GM23338 (cell line): Measurements from ENCODE around the gene SLBP. TPM values are rescaled to one million over a fixed set of nuclear protein-coding genes. Genes with fewer than 3 reads are reported as not detected.

ENCODE experiments used
- ATAC-seq: fragments of 200-7000 bp; cut with Tn5 transposase; 3 replicates; pipeline ENCODE4 v1.9.1; 2020
- DNase-seq: peaks from one replicate; pipeline ENCODE4 v3.0.0-alpha.2; 2015; ENCODE audit warnings: low spot score
- H2AFZ ChIP-seq: fragments of 200-600 bp; sonication (generic); 2 replicates; pipeline ENCODE4 v1.8.0; 2016; ENCODE audit warnings: antibody characterized with exemption, mild to moderate bottlenecking, moderate library complexity
- H3F3A ChIP-seq: fragments of 200-600 bp; sonication (generic); replicated peaks from 2 replicates; pipeline ENCODE4 v1.8.0; 2017; ENCODE audit warnings: antibody characterized with exemption, mixed run types, low read depth
- H3K27ac ChIP-seq: fragments of 200-600 bp; sonication (generic); 2 replicates; pipeline ENCODE4 v1.6.1; 2016; ENCODE audit warnings: low read depth
- H3K27me3 ChIP-seq: fragments of 200-600 bp; sonication (generic); 2 replicates; pipeline ENCODE4 v1.8.0; 2016; ENCODE audit warnings: mild to moderate bottlenecking, mixed run types, moderate library complexity; ENCODE audit not compliant: insufficient read depth
- H3K36me3 ChIP-seq: fragments of 200-600 bp; sonication (generic); 2 replicates; pipeline ENCODE4 v1.8.0; 2016; ENCODE audit warnings: mild to moderate bottlenecking; ENCODE audit not compliant: insufficient read depth
- H3K4me1 ChIP-seq: fragments of 200-600 bp; sonication (generic); 2 replicates; pipeline ENCODE4 v1.8.0; 2016; ENCODE audit warnings: mild to moderate bottlenecking, moderate library complexity; ENCODE audit not compliant: insufficient read depth
- H3K4me2 ChIP-seq: fragments of 200-600 bp; sonication (generic); 2 replicates; pipeline ENCODE4 v1.7.1; 2017; ENCODE audit warnings: mixed run types
- H3K4me3 ChIP-seq: fragments of 200-600 bp; sonication (generic); 2 replicates; pipeline ENCODE4 v1.6.1; 2016; ENCODE audit warnings: mixed run types
- H3K79me2 ChIP-seq: fragments of 200-600 bp; sonication (generic); replicated peaks from 2 replicates; pipeline ENCODE4 v1.8.0; 2017; ENCODE audit warnings: mild to moderate bottlenecking; ENCODE audit not compliant: insufficient read depth
- H3K9me2 ChIP-seq: fragments of 200-600 bp; sonication (generic); 2 replicates; pipeline ENCODE4 v1.8.0; 2017; ENCODE audit not compliant: insufficient read depth
- H4K20me1 ChIP-seq: fragments of 200-600 bp; sonication (generic); replicated peaks from 2 replicates; pipeline ENCODE4 v1.8.0; 2017; ENCODE audit warnings: mild to moderate bottlenecking; ENCODE audit not compliant: insufficient read depth
- H3K27ac Mint-ChIP-seq: 2 replicates; pipeline ENCODE4 v1.8.0; 2020; ENCODE audit warnings: inconsistent platforms, mild to moderate bottlenecking, moderate library complexity, mixed read lengths
- H3K27me3 Mint-ChIP-seq: 3 replicates; pipeline ENCODE4 v1.8.0; 2022; ENCODE audit warnings: low read depth, mild to moderate bottlenecking, moderate library complexity, mixed read lengths, inconsistent platforms; ENCODE audit not compliant: insufficient read depth, poor library complexity
- H3K36me3 Mint-ChIP-seq: 3 replicates; pipeline ENCODE4 v1.8.0; 2021; ENCODE audit warnings: low read depth, mild to moderate bottlenecking, inconsistent platforms, moderate library complexity, mixed read lengths
- H3K4me1 Mint-ChIP-seq: 3 replicates; pipeline ENCODE4 v1.8.0; 2020; ENCODE audit warnings: mild to moderate bottlenecking, inconsistent platforms, mixed read lengths
- H3K4me3 Mint-ChIP-seq: 3 replicates; pipeline ENCODE4 v1.8.0; 2021; ENCODE audit warnings: moderate library complexity, mild to moderate bottlenecking, inconsistent platforms, mixed read lengths
- H3K9me3 Mint-ChIP-seq: 3 replicates; pipeline ENCODE4 v1.8.0; 2020; ENCODE audit warnings: moderate library complexity, mild to moderate bottlenecking, inconsistent platforms, mixed read lengths
- ETS1 ChIP-seq: IDR thresholded peaks from 2 replicates; pipeline ENCODE4 v1.6.1; 2016; ENCODE audit warnings: antibody characterized with exemption
- EZH2phosphoT487 ChIP-seq: fragments of 200-600 bp; sonication (generic); IDR thresholded peaks from one replicate; pipeline ENCODE4 v1.8.1; 2018; ENCODE audit warnings: antibody characterized with exemption; ENCODE audit not compliant: unreplicated experiment
- JUNB ChIP-seq: IDR thresholded peaks from one replicate; pipeline ENCODE4 v1.6.1; 2016; ENCODE audit warnings: antibody characterized with exemption; ENCODE audit not compliant: unreplicated experiment
- POLR2AphosphoS5 ChIP-seq: IDR thresholded peaks from 2 replicates; pipeline ENCODE4 v1.6.1; 2016; ENCODE audit warnings: antibody characterized with exemption, low read depth
- STAT1 ChIP-seq: IDR thresholded peaks from one replicate; pipeline ENCODE4 v1.6.1; 2016; ENCODE audit warnings: antibody characterized with exemption; ENCODE audit not compliant: unreplicated experiment
- ZNF114 ChIP-seq: fragments of 250-450 bp; sonication (Bioruptor Pico); IDR thresholded peaks from 2 replicates; pipeline ENCODE4 v1.5.0; 2020; ENCODE audit warnings: mild to moderate bottlenecking, moderate library complexity
- ZNF331 ChIP-seq: fragments of 250-450 bp; sonication (Bioruptor Pico); IDR thresholded peaks from 2 replicates; pipeline ENCODE4 v1.5.0; 2020; ENCODE audit warnings: low read depth, mild to moderate bottlenecking, moderate library complexity
- ZNF462 ChIP-seq: fragments of 250-450 bp; sonication (Bioruptor Pico); IDR thresholded peaks from 2 replicates; pipeline ENCODE4 v1.5.0; 2020; ENCODE audit warnings: mild to moderate bottlenecking, moderate library complexity
- polyA plus RNA-seq: library from polyadenylated mRNA; unstranded; fragments of >200 nt; fragmentation: Nextera tagmentation; extraction: Ambion mirVana; gene quantifications from 2 replicates; pipeline ENCODE4 v1.2.1, GENCODE V29; 2016
- total RNA-seq: library from RNA; depleted of rRNA; stranded (reverse); fragments of >200 nt; shearing (Covaris generic); gene quantifications from 2 replicates; pipeline ENCODE4 v1.2.3, GENCODE V29; 2014
- TF ChIP-seq, protein P1 (sequence below), 2 experiments: fragments of 200-600 bp in 1 of 2; sonication (generic) in 1 of 2; conservative IDR thresholded peaks; 2 replicates each; pipeline versions ENCODE4 v1.5.1 to v1.6.1; 2016 to 2017; ENCODE audit warnings: antibody characterized with exemption in 2 of 2, low read depth in 2 of 2, mild to moderate bottlenecking in 2 of 2, moderate library complexity in 1 of 2

The SLBP gene
- total and polyA plus RNA-seq, 2 experiments from 2014 or later: 54.4 to 58.6 TPM

DNA sequence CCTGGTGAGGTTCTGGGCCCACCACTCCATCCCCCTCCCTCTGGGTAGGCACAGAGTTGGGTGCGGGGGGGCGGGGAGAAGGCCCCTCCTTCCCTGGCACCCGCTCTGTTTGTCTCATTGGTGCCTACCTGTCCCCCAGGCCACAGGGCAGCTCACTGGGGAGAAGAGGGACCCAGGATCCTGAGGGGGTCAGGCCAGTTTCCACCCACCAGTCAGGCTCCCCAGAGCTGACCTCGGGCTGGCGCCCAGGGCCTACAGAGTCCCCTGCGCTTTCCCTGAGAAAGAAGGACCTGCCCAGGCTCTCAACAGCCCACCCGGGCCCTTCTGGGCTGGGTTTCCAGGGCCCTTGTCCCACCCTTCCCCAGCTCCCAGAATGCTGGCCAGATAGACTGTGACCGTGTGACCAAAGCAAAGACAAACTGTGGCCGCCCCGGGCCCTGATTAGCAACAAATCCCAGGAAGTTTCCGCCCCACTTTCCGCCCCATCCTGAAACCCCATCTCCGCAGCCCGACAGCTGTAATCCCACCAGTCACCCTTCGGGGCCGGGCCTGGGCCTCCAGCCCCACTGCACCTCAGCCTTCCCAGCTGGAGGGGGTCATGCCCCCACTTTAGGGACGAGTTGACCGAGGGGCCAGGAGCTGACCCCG is 47.2 kb upstream of the SLBP start:
- TF ChIP-seq ZNF114 (CRISPR knock-in tag): no peak
- TF ChIP-seq ETS1: no peak
- TF ChIP-seq, protein P1, sequence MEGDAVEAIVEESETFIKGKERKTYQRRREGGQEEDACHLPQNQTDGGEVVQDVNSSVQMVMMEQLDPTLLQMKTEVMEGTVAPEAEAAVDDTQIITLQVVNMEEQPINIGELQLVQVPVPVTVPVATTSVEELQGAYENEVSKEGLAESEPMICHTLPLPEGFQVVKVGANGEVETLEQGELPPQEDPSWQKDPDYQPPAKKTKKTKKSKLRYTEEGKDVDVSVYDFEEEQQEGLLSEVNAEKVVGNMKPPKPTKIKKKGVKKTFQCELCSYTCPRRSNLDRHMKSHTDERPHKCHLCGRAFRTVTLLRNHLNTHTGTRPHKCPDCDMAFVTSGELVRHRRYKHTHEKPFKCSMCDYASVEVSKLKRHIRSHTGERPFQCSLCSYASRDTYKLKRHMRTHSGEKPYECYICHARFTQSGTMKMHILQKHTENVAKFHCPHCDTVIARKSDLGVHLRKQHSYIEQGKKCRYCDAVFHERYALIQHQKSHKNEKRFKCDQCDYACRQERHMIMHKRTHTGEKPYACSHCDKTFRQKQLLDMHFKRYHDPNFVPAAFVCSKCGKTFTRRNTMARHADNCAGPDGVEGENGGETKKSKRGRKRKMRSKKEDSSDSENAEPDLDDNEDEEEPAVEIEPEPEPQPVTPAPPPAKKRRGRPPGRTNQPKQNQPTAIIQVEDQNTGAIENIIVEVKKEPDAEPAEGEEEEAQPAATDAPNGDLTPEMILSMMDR (conservative IDR thresholded peaks at IDR 0.05; ENCODE audit: low read depth in 2 of 2): no peak
- no peak for TF ChIP-seq ZNF331 (CRISPR knock-in tag)
- no peak for TF ChIP-seq POLR2AphosphoS5
- TF ChIP-seq JUNB: no peak
- Mint-ChIP-seq H3K36me3 (no peaks in the 10 kb centered on the region), H3K27ac (no peak overlapping the region), H3K4me1 (peaks cover 6% of the 10 kb centered on the region), H3K4me3 (no peak overlapping the region), H3K9me3 (no peaks in the 10 kb centered on the region), H3K27me3 (peaks cover 4% of the 10 kb centered on the region)
- DNase-seq (peak; percentile 58), ATAC-seq (peak; percentile 7)
- Histone ChIP-seq H3K4me1 (0 out of 2 replicates have a peak, but pooled peaks cover 4% of the 10 kb centered on the region), H3K4me3 (no peak overlapping the region), H2AFZ (no peak overlapping the region), H3K27ac (no peak overlapping the region), H3K27me3 (no peaks in the 10 kb centered on the region), H3K9me2 (no peaks in the 10 kb centered on the region), H4K20me1 (no peaks in the 10 kb centered on the region), H3K36me3 (no peaks in the 10 kb centered on the region), H3K79me2 (no peaks in the 10 kb centered on the region), H3F3A (no peaks in the 10 kb centered on the region), H3K4me2 (no peak overlapping the region)

DNA sequence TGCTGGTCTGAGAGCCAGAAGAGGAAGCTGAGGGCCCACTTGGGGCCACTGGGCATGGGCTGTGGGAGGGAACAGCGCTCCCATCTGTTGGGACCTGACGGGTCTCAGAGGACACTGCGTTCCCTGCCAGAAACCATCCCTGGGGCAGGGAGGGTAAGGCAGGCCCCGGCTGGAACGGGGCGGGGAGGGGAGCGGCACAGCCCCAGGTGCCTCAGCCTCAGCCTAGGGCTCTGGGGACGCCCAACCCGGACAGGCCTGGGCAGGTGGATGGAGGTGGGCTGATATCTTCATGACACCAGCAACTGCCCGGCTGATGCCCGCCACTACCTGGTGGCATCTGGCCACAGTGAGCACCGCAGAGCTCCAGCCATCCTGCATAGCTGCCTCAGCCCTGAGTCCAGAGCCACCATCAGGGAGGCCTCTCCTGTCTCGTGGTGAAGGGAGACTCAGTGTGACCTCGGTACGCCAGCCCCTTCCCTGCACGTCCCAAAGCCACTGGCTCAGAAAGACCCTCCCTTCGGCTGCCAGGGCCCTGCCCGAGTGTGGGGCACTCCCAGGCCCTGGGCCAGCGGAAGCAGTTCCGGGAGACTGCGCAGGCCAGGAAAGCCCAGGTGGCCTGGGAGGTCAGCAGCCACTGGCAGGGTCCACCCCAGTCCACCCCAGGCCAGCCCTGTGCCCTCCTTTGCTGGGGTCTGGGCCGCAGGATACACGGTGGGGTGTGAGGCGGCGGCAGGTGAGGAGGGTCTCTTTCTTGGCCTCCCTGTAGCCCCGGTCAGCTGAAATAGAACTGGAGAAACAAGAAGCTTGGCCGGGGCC is 46.4 kb upstream of the SLBP start:
- no peaks in the 10 kb centered on the region for H3F3A ChIP-seq
- H3K36me3 ChIP-seq: no peaks in the 10 kb centered on the region
- no peaks in the 10 kb centered on the region for H3K79me2 ChIP-seq
- ATAC-seq: no peak
- H2AFZ ChIP-seq: no peak overlapping the region
- no peak for DNase-seq
- H3K36me3 Mint-ChIP-seq: no peaks in the 10 kb centered on the region
- no peaks in the 10 kb centered on the region for H3K9me2 ChIP-seq
- H3K27me3 Mint-ChIP-seq: no peaks in the 10 kb centered on the region
- H3K4me1 ChIP-seq: 0 out of 2 replicates have a peak, but pooled peaks cover 4% of the 10 kb centered on the region
- no peak overlapping the region for H3K4me2 ChIP-seq
- no peaks in the 10 kb centered on the region for H4K20me1 ChIP-seq
- H3K9me3 Mint-ChIP-seq: no peaks in the 10 kb centered on the region
- no peak overlapping the region for H3K27ac Mint-ChIP-seq
- no peak overlapping the region for H3K4me3 Mint-ChIP-seq
- H3K4me1 Mint-ChIP-seq: peaks cover 6% of the 10 kb centered on the region
- no peaks in the 10 kb centered on the region for H3K27me3 ChIP-seq
- H3K4me3 ChIP-seq: no peak overlapping the region
- H3K27ac ChIP-seq: no peak overlapping the region
- TF ChIP-seq STAT1 (no peak), ZNF462 (CRISPR knock-in tag) (no peak), EZH2phosphoT487 (no peak)
- TF ChIP-seq, protein P1 (conservative IDR thresholded peaks at IDR 0.05; ENCODE audit: low read depth in 2 of 2): no peak
